ENCODE data around the gene RAB27B. TPM values are rescaled to one million over a fixed set of nuclear protein-coding genes. Genes with fewer than 3 reads are reported as not detected.
"Not testable (repeated sequence)": the region's sequence is repeated elsewhere in the genome, so short reads cannot be mapped to it uniquely, and the experiment has no call there.

The RAB27B gene
- total RNA-seq, 2 experiments from 2014 or later = 0.22 to 0.31 TPM

- DNase-seq = no peak
- no peaks in the 10 kb centered on the region for H3K27me3 Mint-ChIP-seq
- H3K27ac Mint-ChIP-seq = no peak overlapping the region
- no peak overlapping the region for H3K4me3 Mint-ChIP-seq
- no peaks in the 10 kb centered on the region for H3K9me3 Mint-ChIP-seq
- H3K4me1 Mint-ChIP-seq (ENCODE audit: low read depth) = peaks cover 14% of the 10 kb centered on the region
- no peaks in the 10 kb centered on the region for H3K36me3 Mint-ChIP-seq
- intact Hi-C loops (cut with micrococcal nuclease) = loop anchor here (1.0 to 2.0 kb wide), 2 partner anchors 25 to 140 kb away; partner anchors contain the start of gene RAB27B
- POLR2A ChIA-PET = no interaction called here
- CTCF ChIA-PET = no interaction called here
These were observed 24.8 kb downstream of the RAB27B start for GRCh38 chr18:54852780-54853675.

GRCh38 chr18:54855050-54855449 lies 26.8 kb downstream of the RAB27B start:
- peaks cover 14% of the 10 kb centered on the region for H3K4me1 Mint-ChIP-seq (ENCODE audit: low read depth)
- H3K27me3 Mint-ChIP-seq; CTCF ChIA-PET; H3K27ac Mint-ChIP-seq; H3K4me3 Mint-ChIP-seq; H3K9me3 Mint-ChIP-seq; H3K36me3 Mint-ChIP-seq; DNase-seq; intact Hi-C loops (cut with micrococcal nuclease); POLR2A ChIA-PET: not testable (repeated sequence)

DNA sequence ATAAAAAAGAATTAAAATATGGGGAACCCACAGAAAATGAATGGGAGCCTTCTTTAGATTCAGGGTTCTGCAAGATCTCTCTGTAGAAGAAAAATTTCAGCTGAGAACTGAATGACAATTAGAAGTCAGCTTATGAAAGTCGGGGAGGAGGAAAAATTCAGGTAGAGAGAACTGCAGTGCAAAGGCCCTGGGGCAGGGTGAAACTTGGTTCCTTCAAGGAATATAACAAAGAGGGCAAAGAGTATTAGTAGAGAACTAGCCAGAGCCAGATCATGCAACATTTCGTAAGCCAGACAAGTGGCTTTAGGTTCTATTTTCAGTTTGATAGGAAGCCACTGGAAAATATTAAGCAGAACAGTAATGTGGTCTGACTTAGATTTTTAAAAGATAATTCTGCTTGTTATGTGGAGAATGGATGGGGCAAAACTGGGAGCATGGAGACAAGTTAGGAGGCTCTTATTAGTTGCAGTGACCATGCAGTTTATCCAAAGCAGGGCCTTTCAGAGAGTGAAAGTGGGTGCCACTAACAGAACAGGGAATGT lies 27.9 kb downstream of the RAB27B start:
- Mint-ChIP-seq H3K27ac (no peak overlapping the region), H3K27me3 (no peaks in the 10 kb centered on the region), H3K4me3 (no peak overlapping the region), H3K4me1 (ENCODE audit: low read depth) (peaks cover 14% of the 10 kb centered on the region), H3K36me3 (no peaks in the 10 kb centered on the region), H3K9me3 (no peaks in the 10 kb centered on the region)
- CTCF ChIA-PET = no interaction called here
- intact Hi-C loops (cut with micrococcal nuclease) = no loop called here
- no peak for DNase-seq
- POLR2A ChIA-PET = no interaction called here

DNA sequence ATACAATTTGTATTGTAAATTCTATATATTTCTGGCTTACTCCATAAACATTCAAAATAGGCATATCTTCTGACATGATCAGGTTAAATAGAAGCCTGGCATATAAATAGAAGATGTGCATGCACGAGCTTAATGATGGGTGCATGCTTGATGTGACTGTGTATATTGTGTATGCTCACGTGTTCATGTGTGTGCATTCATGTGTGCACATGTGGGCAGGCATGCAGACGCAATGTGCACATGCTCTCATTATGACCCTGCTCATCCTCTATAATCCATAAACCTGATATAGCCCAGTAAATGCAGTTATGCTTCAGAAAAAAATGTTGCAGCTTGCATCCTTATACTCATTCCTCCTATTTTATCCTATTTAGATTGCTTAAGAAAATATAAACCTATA lies 29.2 kb downstream of the RAB27B start:
- DNase-seq = no peak
- POLR2A ChIA-PET = no interaction called here
- H3K27ac Mint-ChIP-seq = no peak overlapping the region
- no peaks in the 10 kb centered on the region for H3K36me3 Mint-ChIP-seq
- CTCF ChIA-PET = no interaction called here
- H3K9me3 Mint-ChIP-seq = no peaks in the 10 kb centered on the region
- H3K4me1 Mint-ChIP-seq (ENCODE audit: low read depth) = peaks cover 11% of the 10 kb centered on the region
- intact Hi-C loops (cut with micrococcal nuclease) = no loop called here
- no peaks in the 10 kb centered on the region for H3K27me3 Mint-ChIP-seq
- H3K4me3 Mint-ChIP-seq = no peak overlapping the region

DNA sequence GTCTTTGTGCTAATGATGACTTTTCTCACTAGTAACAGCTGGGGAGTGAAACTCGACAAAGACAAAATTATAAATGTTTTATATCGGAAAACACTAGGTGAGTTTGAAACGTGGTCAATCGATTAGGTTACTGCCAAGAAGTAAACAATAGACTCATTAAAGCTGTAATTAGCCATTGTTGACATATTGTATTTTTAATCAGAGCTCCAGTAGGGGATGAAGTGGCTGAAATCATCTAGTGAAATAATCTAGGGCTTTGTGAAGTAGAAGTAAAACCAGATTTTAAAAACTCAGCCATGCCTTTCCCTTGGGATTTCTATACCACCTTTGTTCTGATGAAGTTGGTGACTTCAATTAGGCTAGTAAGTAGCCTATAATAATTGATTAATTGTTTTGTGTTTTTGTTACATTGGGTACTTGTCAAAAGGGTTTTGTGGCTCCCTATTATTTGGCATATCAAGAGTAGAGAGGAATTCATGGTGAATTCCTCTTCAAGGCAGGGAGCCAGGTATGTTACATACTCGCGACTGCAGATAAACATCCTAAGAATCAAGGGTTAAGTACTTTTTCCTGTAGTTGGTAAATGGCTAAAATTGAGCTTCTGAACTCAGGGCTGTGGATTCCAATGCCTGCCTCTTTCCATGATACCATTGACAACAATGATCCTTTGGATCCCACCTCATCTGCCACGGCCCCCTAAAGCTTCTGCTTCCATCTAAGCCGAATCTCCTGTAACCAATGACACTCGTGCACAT lies 31.6 kb downstream of the RAB27B start:
- Mint-ChIP-seq H3K27ac (no peak overlapping the region), H3K36me3 (no peaks in the 10 kb centered on the region), H3K9me3 (no peaks in the 10 kb centered on the region), H3K27me3 (no peaks in the 10 kb centered on the region), H3K4me1 (ENCODE audit: low read depth) (no peaks in the 10 kb centered on the region), H3K4me3 (no peak overlapping the region)
- intact Hi-C loops (cut with micrococcal nuclease) = no loop called here
- no peak for DNase-seq
- ChIA-PET POLR2A (no interaction called here), CTCF (no interaction called here)

DNA sequence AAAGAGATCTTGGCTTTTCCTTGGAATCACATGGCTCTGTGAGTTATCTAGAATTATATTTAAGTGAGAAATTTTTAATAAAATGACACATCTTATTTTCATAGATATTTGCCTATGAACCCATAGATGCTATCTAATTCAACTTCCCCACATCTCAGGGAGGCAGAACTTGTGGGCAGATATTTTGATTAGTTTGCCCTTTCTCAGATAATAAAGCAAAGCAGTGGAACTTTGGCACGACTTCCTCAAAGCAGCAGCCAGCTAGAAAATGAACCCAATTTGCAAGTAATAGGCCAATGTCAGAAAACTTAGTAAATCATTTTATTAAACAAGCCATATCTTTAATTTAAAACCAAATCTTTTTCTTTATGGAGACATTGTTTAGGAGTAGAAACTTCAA lies 32.7 kb downstream of the RAB27B start:
- H3K9me3 Mint-ChIP-seq = no peaks in the 10 kb centered on the region

DNA sequence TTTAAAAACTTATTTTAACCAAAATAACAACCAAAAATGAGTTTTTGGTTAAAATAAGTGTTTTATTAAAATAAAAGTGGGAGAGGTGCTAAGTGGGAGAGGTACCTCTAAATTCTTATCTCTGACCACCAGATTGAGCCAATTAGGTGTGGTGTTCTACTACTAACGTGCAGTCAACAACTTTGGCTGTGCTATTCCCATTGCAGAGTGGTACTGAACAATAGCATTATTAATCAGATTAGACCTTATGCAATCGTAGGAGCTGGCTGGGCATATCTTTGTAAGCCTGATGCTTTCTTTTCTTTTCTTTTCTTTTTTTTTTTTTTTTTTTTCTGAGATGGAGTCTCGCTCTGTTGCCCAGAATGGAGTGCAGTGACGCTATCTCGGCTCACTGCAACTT lies 38.9 kb downstream of the RAB27B start:
- no peaks in the 10 kb centered on the region for H3K9me3 Mint-ChIP-seq
- DNase-seq = no peak
- intact Hi-C loops (cut with micrococcal nuclease) = no loop called here
- no peaks in the 10 kb centered on the region for H3K27me3 Mint-ChIP-seq
- ChIA-PET CTCF (no interaction called here), POLR2A (no interaction called here)
- H3K4me3 Mint-ChIP-seq = no peak overlapping the region
- H3K36me3 Mint-ChIP-seq = no peaks in the 10 kb centered on the region
- H3K27ac Mint-ChIP-seq = no peak overlapping the region
- no peaks in the 10 kb centered on the region for H3K4me1 Mint-ChIP-seq (ENCODE audit: low read depth)

More for the DNA sequence above, 32.7 kb downstream of the RAB27B start:
- H3K4me3 Mint-ChIP-seq = no peak overlapping the region
- POLR2A ChIA-PET = no interaction called here
- H3K4me1 Mint-ChIP-seq (ENCODE audit: low read depth) = no peaks in the 10 kb centered on the region
- CTCF ChIA-PET = no interaction called here
- H3K36me3 Mint-ChIP-seq = no peaks in the 10 kb centered on the region
- intact Hi-C loops (cut with micrococcal nuclease) = no loop called here
- H3K27ac Mint-ChIP-seq = no peak overlapping the region
- H3K27me3 Mint-ChIP-seq = no peaks in the 10 kb centered on the region
- no peak for DNase-seq

GRCh38 chr18:54871231-54871630 lies 43.0 kb downstream of the RAB27B start:
- DNase-seq = no peak
- no peak overlapping the region for H3K27ac Mint-ChIP-seq
- intact Hi-C loops (cut with micrococcal nuclease) = no loop called here
- H3K27me3 Mint-ChIP-seq = no peaks in the 10 kb centered on the region
- CTCF ChIA-PET = interaction anchor here (1.0 kb wide), 1 partner anchor 479 kb away, joined by 3 read pairs; no protein-coding TSS in a partner anchor
- H3K36me3 Mint-ChIP-seq = no peaks in the 10 kb centered on the region
- POLR2A ChIA-PET = no interaction called here
- no peaks in the 10 kb centered on the region for H3K9me3 Mint-ChIP-seq
- no peak overlapping the region for H3K4me3 Mint-ChIP-seq
- peaks cover 5% of the 10 kb centered on the region for H3K4me1 Mint-ChIP-seq (ENCODE audit: low read depth)

- H3K36me3 Mint-ChIP-seq = no peaks in the 10 kb centered on the region
- no peaks in the 10 kb centered on the region for H3K9me3 Mint-ChIP-seq
- H3K4me1 Mint-ChIP-seq (ENCODE audit: low read depth) = peaks cover 5% of the 10 kb centered on the region
- intact Hi-C loops (cut with micrococcal nuclease) = no loop called here
- H3K27ac Mint-ChIP-seq = no peak overlapping the region
- H3K4me3 Mint-ChIP-seq = no peak overlapping the region
- DNase-seq = no peak
- H3K27me3 Mint-ChIP-seq = no peaks in the 10 kb centered on the region
- CTCF ChIA-PET = interaction anchor here (0.6 kb wide), 1 partner anchor 11 kb away, joined by 4 read pairs; no protein-coding TSS in a partner anchor
- POLR2A ChIA-PET = no interaction called here
These were observed 44.4 kb downstream of the RAB27B start for GRCh38 chr18:54872681-54873080.

GRCh38 chr18:54873884-54874255 lies 45.6 kb downstream of the RAB27B start:
- intact Hi-C loops (cut with micrococcal nuclease) = no loop called here
- Mint-ChIP-seq H3K36me3 (no peaks in the 10 kb centered on the region), H3K27me3 (no peaks in the 10 kb centered on the region), H3K9me3 (no peaks in the 10 kb centered on the region), H3K4me1 (ENCODE audit: low read depth) (peaks cover 5% of the 10 kb centered on the region), H3K4me3 (no peak overlapping the region), H3K27ac (no peak overlapping the region)
- CTCF ChIA-PET = no interaction called here
- no peak for DNase-seq
- POLR2A ChIA-PET = no interaction called here

DNA sequence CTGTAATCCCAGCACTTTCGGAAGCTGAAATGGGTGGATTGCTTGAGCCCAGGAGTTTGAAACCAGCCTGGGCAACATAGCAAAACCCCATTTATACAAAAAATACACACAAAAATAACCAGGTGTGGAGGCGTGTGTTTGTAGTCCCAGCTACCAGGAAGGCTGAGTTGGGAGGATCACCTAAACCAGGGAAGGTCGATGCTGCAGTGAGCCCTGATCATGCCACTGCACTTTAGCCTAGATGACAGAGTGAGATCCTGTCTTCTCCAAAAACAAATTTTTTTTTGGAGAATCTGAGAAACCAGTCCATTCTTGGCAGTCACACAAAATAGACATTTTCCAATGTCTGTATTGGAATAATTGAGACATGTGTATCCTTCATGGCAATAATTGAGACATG lies 46.8 kb downstream of the RAB27B start:
- Mint-ChIP-seq H3K4me3 (no peak overlapping the region), H3K36me3 (no peaks in the 10 kb centered on the region)

DNA sequence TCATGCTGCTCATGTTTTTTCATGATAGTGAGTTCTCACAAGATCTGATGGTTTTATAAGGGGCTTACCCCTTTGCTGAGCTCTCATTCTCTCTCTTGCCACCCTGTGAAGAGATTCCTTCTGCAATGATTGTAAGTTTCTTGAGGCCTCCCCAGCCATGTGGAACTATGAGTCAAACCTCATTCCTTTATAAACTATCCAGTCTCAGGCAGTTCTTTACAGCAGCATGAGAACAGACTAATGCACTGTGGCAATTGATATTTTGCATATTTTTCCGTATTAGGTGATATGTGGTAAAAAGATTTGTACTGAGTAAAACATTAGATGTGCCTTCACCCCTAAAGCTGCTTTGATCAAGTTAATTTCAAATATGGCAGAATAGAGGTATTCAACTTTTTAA lies 48.8 kb downstream of the RAB27B start:
- Mint-ChIP-seq H3K27me3 (no peaks in the 10 kb centered on the region), H3K27ac (no peak overlapping the region), H3K4me1 (ENCODE audit: low read depth) (peaks cover 5% of the 10 kb centered on the region), H3K9me3 (no peaks in the 10 kb centered on the region), H3K4me3 (no peak overlapping the region), H3K36me3 (no peaks in the 10 kb centered on the region)
- no peak for DNase-seq
- intact Hi-C loops (cut with micrococcal nuclease) = no loop called here
- ChIA-PET CTCF (no interaction called here), POLR2A (no interaction called here)

More for the DNA sequence above, 46.8 kb downstream of the RAB27B start:
- no peaks in the 10 kb centered on the region for H3K9me3 Mint-ChIP-seq
- H3K27me3 Mint-ChIP-seq = no peaks in the 10 kb centered on the region
- H3K27ac Mint-ChIP-seq = no peak overlapping the region
- CTCF ChIA-PET = no interaction called here
- peaks cover 5% of the 10 kb centered on the region for H3K4me1 Mint-ChIP-seq (ENCODE audit: low read depth)
- no peak for DNase-seq
- POLR2A ChIA-PET = no interaction called here
- intact Hi-C loops (cut with micrococcal nuclease) = no loop called here

Measured in activated CD4-positive, alpha-beta memory T cell treated with anti-CD3 and anti-CD28 coated beads for 36 hours (primary cell).